A673 (cell line): ENCODE measurements around the gene SPATA9. TPM values are rescaled to one million over a fixed set of nuclear protein-coding genes. Genes with fewer than 3 reads are reported as not detected.

ENCODE experiments used
- BruUV-seq: library from RNA; stranded (reverse); fragments of 400-500 nt; replicated peaks from 2 replicates; lab custom pipeline; 2021; lab: Mats Ljungman, UMichigan
- CTCF ChIA-PET: fragments of 300-600 bp; sonication (Branson Sonifier 250); formaldehyde crosslinking; loops from one replicate; lab custom pipeline; 2022; ENCODE audit warnings: antibody characterized with exemption; lab: Charles Lee
- POLR2A ChIA-PET: fragments of 300-600 bp; sonication (Branson Sonifier 250); formaldehyde crosslinking; loops from one replicate; lab custom pipeline; 2022; ENCODE audit warnings: antibody characterized with exemption; ENCODE audit not compliant: low non-redundant PET; lab: Charles Lee
- DNase-seq: peaks from one replicate; pipeline ENCODE4 v3.0.0-alpha.2; 2015; ENCODE audit warnings: low spot score
- H3K27ac ChIP-seq: fragments of 200-600 bp; sonication (generic); 2 replicates; pipeline ENCODE4 v1.5.1; 2016; ENCODE audit warnings: mixed run types, low read depth, mild to moderate bottlenecking, mixed read lengths, antibody characterized with exemption, low read length; ENCODE audit not compliant: poor library complexity, severe bottlenecking
- H3K27me3 ChIP-seq: fragments of 200-600 bp; sonication (generic); replicated peaks from 2 replicates; pipeline ENCODE4 v1.6.1; 2017; ENCODE audit warnings: mixed run types, low read depth, mild to moderate bottlenecking, mixed read lengths, antibody characterized with exemption, low read length; ENCODE audit not compliant: insufficient read depth, poor library complexity
- H3K36me3 ChIP-seq: fragments of 200-600 bp; sonication (generic); 2 replicates; pipeline ENCODE4 v1.6.1; 2016; ENCODE audit warnings: mixed run types, mild to moderate bottlenecking, mixed read lengths, antibody characterized with exemption, low read length; ENCODE audit not compliant: insufficient read depth, poor library complexity, severe bottlenecking
- H3K4me1 ChIP-seq: fragments of 200-600 bp; sonication (generic); 2 replicates; pipeline ENCODE4 v1.6.1; 2017; ENCODE audit warnings: mixed run types, mild to moderate bottlenecking, mixed read lengths, antibody characterized with exemption, low read length; ENCODE audit not compliant: insufficient read depth, poor library complexity, severe bottlenecking
- H3K4me3 ChIP-seq: fragments of 200-600 bp; sonication (generic); 2 replicates; pipeline ENCODE4 v1.5.1; 2016; ENCODE audit warnings: low read depth, mixed run types, mild to moderate bottlenecking, mixed read lengths, low read length; ENCODE audit not compliant: poor library complexity, severe bottlenecking
- H3K9me3 ChIP-seq: fragments of 200-600 bp; sonication (generic); 2 replicates; pipeline ENCODE4 v1.6.1; 2016; ENCODE audit warnings: mixed run types, low read depth, mild to moderate bottlenecking, mixed read lengths, antibody characterized with exemption, low read length; ENCODE audit not compliant: poor library complexity, severe bottlenecking
- EZH2 ChIP-seq: fragments of 200-600 bp; sonication (generic); IDR thresholded peaks from 2 replicates; pipeline ENCODE4 v1.6.1; 2017; ENCODE audit warnings: borderline replicate concordance, low read depth, mild to moderate bottlenecking, mixed read lengths, antibody characterized with exemption, low read length; ENCODE audit not compliant: poor library complexity, severe bottlenecking
- intact Hi-C: fragments of 100-400 bp; cut with micrococcal nuclease; formaldehyde crosslinking; loops from one replicate; pipeline ENCODE4 v1.10.0; 2022; ENCODE audit not compliant: unreplicated experiment
- total RNA-seq: library from RNA; stranded (reverse); gene quantifications from 2 replicates; pipeline ENCODE4 v1.2.3, GENCODE V29; 2021
- TF ChIP-seq, protein P1 (sequence below): fragments of 300-800, 200-600 bp; sonication (generic); conservative IDR thresholded peaks from 2 replicates; pipeline ENCODE4 v1.5.1; 2017; ENCODE audit warnings: low read depth, mild to moderate bottlenecking, antibody characterized with exemption, low read length, moderate library complexity, mixed read lengths

The SPATA9 gene
- total RNA-seq, 1 experiment from 2014 or later, result not detected

DNA sequence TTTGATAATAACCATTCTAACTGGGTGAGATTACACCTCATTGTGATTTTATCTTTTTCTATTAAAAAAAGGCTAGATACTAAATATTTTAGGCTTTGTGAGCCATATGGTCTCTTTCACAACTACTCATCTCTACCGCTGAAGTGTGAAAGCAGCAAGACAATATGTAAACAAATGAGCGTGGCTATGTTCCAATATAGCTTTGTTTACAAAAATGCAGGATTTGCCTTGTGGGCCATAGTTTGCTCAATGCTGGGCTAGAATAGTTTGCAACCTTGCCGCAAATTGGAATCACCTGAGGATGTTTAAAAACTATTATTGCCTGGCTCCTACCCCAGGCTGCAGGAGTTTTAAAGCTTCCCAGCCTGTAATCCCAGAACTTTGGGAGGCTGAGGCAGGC lies 73.1 kb downstream of the SPATA9 start:
- no peak for DNase-seq
- no peak overlapping the region for H3K4me3 ChIP-seq
- intact Hi-C loops, result no loop called here
- CTCF ChIA-PET, result no interaction called here
- H3K9me3 ChIP-seq, result no peaks in the 10 kb centered on the region
- no peaks in the 10 kb centered on the region for H3K4me1 ChIP-seq
- no peaks in the 10 kb centered on the region for H3K36me3 ChIP-seq
- H3K27me3 ChIP-seq, result no peaks in the 10 kb centered on the region
- no TSS peak for BruUV-seq
- H3K27ac ChIP-seq, result no peak overlapping the region
- POLR2A ChIA-PET, result no interaction called here
- TF ChIP-seq, protein P1, sequence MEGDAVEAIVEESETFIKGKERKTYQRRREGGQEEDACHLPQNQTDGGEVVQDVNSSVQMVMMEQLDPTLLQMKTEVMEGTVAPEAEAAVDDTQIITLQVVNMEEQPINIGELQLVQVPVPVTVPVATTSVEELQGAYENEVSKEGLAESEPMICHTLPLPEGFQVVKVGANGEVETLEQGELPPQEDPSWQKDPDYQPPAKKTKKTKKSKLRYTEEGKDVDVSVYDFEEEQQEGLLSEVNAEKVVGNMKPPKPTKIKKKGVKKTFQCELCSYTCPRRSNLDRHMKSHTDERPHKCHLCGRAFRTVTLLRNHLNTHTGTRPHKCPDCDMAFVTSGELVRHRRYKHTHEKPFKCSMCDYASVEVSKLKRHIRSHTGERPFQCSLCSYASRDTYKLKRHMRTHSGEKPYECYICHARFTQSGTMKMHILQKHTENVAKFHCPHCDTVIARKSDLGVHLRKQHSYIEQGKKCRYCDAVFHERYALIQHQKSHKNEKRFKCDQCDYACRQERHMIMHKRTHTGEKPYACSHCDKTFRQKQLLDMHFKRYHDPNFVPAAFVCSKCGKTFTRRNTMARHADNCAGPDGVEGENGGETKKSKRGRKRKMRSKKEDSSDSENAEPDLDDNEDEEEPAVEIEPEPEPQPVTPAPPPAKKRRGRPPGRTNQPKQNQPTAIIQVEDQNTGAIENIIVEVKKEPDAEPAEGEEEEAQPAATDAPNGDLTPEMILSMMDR, result no peak
- no peak for TF ChIP-seq EZH2

Other genes starting within 250 kb of the SPATA9 start
- gene SKIC3, start 128.0 kb downstream of the SPATA9 start, total RNA-seq, result 91.0 and 92.1 TPM in 2 replicates
- gene ARSK, start 127.9 kb downstream of the SPATA9 start, total RNA-seq, result 5.6 and 6.0 TPM in 2 replicates
- gene GPR150, start 62.9 kb downstream of the SPATA9 start, total RNA-seq, result 0.13 and 0.15 TPM in 2 replicates
- 2.4 and 3.5 TPM in 2 replicates for gene RFESD, start 36.2 kb downstream of the SPATA9 start, total RNA-seq
- gene RHOBTB3, start 48.3 kb upstream of the SPATA9 start, total RNA-seq, result 29.6 and 40.5 TPM in 2 replicates
- 27.3 and 28.6 TPM in 2 replicates for gene GLRX, start 139.7 kb upstream of the SPATA9 start, total RNA-seq